ENCODE results near the gene GRIA4. TPM values are rescaled to one million over a fixed set of nuclear protein-coding genes. Genes with fewer than 3 reads are reported as not detected.

The GRIA4 gene
- total and polyA plus RNA-seq, 2 of the 13 experiments (the other 11 are each of a cell fraction or from before 2014, with no cell fraction given) = not detected

- TF ChIP-seq SKIL (CRISPR knock-in tag; IDR thresholded peaks at IDR 0.05; ENCODE audit: borderline replicate concordance) = no peak
- TF ChIP-seq ZNF335 (CRISPR knock-in tag; IDR thresholded peaks at IDR 0.05) = no peak
- no peak for TF ChIP-seq KLF6 (CRISPR knock-in tag; IDR thresholded peaks at IDR 0.05)
- no peak for TF ChIP-seq NR2C2 (CRISPR knock-in tag; IDR thresholded peaks at IDR 0.05; ENCODE audit: borderline replicate concordance)
- TF ChIP-seq ZNF460 (CRISPR knock-in tag; IDR thresholded peaks at IDR 0.05; ENCODE audit: borderline replicate concordance) = no peak
- no peak for TF ChIP-seq TGIF2 (CRISPR knock-in tag; IDR thresholded peaks at IDR 0.05)
Observed at GRCh38 chr11:105573091-105573490, 36.8 kb upstream of the GRIA4 start (continued).

- H2AFZ ChIP-seq (ENCODE audit: low read length) = no peak overlapping the region
- in situ Hi-C loops (cut with HindIII; ENCODE audit: extremely low pct_ligation_motif_present, low pct_unique_long_range_greater_than_20kb) (no loop called here), intact Hi-C loops (cut with micrococcal nuclease; ENCODE audit: unreplicated experiment) (no loop called here)
- ATAC-seq (no peak), FAIRE-seq (no peak), DNase-seq (ENCODE audit: low spot score) (no peak)
- no peak overlapping the region for H3K4me3 ChIP-seq (replicated peaks in 1 of 3; ENCODE audit: insufficient read depth in 1 of 3, low read depth in 2 of 3, low read length in 3 of 3)
- no peaks in the 10 kb centered on the region for H3K36me3 ChIP-seq (replicated peaks in 1 of 2; ENCODE audit: control insufficient read depth in 1 of 2, insufficient read depth in 2 of 2, low read length in 2 of 2)
- ChIA-PET POLR2A (no interaction called here), CTCF (ENCODE audit: low intra/inter-chr PET ratio, low total read pairs) (no interaction called here)
- no peaks in the 10 kb centered on the region for H3K79me2 ChIP-seq (ENCODE audit: insufficient read depth, low read length)
- BruUV-seq (replicated peaks) = no TSS peak
- no peak overlapping the region for H3K4me2 ChIP-seq (ENCODE audit: low read depth, low read length)
- no peak overlapping the region for H3K9ac ChIP-seq (ENCODE audit: insufficient read depth, low read depth, low read length)
- H3K4me1 ChIP-seq (ENCODE audit: insufficient read depth, low read length) = no peaks in the 10 kb centered on the region
- no peaks in the 10 kb centered on the region for H3K9me3 ChIP-seq (ENCODE audit: low read length)
- no peaks in the 10 kb centered on the region for H4K20me1 ChIP-seq (ENCODE audit: insufficient read depth, low read length)
- H3K27ac ChIP-seq (ENCODE audit: extremely low read length, insufficient read depth, low read length) = no peak overlapping the region
- no peaks in the 10 kb centered on the region for H3K27me3 ChIP-seq (ENCODE audit: control insufficient read depth in 1 of 2, insufficient read depth in 2 of 2, low read length in 2 of 2)
- 0% methylated on average over 3 of the region's 3 CpGs for WGBS (ENCODE audit: low lambda C conversion rate)
- TF ChIP-seq FIP1L1 (IDR thresholded peaks at IDR 0.05; ENCODE audit: borderline replicate concordance, insufficient read depth, low read depth, low read length) (no peak), TBL1XR1 (IDR thresholded peaks at IDR 0.05; ENCODE audit: borderline replicate concordance, low read length, partially characterized antibody) (no peak), ZBTB34 (CRISPR knock-in tag; IDR thresholded peaks at IDR 0.05) (no peak), MYNN (CRISPR knock-in tag; IDR thresholded peaks at IDR 0.05; ENCODE audit: low read depth) (no peak), NFRKB (IDR thresholded peaks at IDR 0.05) (no peak), TEF (CRISPR knock-in tag; IDR thresholded peaks at IDR 0.05) (no peak), KDM6A (CRISPR knock-in tag; IDR thresholded peaks at IDR 0.05; ENCODE audit: low read depth) (no peak), SKIL (CRISPR knock-in tag; IDR thresholded peaks at IDR 0.05; ENCODE audit: borderline replicate concordance) (no peak), ZNF660 (CRISPR knock-in tag; IDR thresholded peaks at IDR 0.05; ENCODE audit: borderline replicate concordance, low read depth) (no peak), ZNF710 (CRISPR knock-in tag; IDR thresholded peaks at IDR 0.05; ENCODE audit: borderline replicate concordance) (no peak), SP4 (CRISPR knock-in tag; IDR thresholded peaks at IDR 0.05) (no peak)
Observed at GRCh38 chr11:105574974-105575373, 34.9 kb upstream of the GRIA4 start.
